Activated CD4-positive, alpha-beta T cell treated with anti-CD3 and anti-CD28 coated beads, Interleukin-2, amount 50 U/mL, for 1 hour (primary cell): ENCODE data around the gene AFMID.

Experiments used
- DNase-seq: peaks from one replicate; pipeline ENCODE4 v3.0.0-alpha.2; 2020

The AFMID gene

DNA sequence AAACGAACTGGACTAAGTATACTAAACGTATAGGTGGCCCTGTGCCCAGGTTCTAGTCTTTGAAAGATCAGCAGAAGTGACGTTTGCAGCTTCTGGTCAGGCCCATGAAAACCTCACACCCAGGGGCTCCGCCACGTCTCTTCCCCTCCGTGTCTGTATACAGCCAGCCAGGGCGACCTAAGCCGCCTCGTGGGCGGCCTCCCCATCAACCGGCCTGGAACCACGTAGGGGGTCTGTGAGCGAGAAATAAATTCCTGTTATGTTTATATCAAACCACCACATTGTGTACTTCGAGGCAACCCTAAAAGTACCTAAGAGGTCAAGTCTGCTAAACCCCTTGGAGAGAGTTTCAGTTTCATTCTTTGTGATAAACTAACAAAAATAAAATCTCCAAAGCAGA is 7.1 kb upstream of the AFMID start:
- DNase-seq, result no peak

DNA sequence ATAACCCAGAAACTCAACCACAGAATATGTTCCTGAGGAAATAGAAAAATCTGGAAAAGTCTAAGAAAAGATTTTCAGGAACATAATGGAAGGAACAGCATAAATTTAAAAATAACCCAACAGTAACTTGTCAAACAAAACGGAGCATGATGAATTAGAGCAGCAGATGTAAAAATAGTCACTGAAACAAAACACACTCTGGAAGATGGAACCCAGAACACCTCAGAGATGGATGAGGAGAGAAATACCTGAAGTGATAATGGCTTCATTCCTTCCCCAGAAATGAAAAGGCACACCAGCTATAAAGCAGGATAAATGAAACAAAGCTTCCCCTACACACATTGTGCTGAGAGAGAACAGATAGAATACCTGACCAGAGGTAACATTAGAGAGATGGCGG is 6.7 kb upstream of the AFMID start:
- no peak for DNase-seq

DNA sequence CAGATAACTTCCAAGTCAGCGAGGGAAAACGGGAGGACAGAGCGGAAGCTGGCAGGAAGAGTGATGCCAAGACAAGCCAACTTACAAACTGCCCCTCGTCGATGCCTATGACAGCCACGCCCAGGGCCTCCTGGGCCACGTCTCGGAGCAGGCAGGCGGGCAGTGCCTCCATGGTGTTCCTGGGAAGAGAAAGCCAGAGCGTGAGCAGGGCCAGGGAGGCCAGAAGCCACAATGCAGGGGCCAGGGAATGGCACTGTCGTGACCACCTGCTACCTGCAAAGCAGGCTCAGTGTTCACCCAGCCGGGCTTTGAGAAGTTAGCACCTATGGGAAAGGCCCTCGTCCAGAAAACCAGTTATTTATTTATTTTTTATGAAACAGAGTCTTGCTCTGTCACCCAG is 4.7 kb upstream of the AFMID start:
- DNase-seq, result no peak

DNA sequence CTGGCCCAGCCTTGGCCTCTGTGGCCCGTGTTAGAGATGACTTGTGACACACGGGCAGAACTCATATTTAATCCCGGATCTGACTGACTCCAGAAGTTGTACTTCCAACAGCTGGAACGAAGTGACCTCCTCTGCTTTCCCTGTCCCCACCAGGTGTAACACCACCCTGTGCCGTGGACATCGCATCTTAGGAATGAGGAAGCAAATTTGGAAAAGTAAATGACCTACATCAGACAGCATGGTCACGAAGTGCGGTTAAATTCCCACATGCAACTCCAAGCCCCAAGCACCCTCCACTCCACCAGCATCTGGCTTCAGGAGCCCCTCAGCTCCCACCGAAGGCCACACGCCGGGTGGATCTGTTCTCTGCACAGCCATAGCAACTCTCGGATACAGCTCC is 3.2 kb upstream of the AFMID start:
- no peak for DNase-seq

DNA sequence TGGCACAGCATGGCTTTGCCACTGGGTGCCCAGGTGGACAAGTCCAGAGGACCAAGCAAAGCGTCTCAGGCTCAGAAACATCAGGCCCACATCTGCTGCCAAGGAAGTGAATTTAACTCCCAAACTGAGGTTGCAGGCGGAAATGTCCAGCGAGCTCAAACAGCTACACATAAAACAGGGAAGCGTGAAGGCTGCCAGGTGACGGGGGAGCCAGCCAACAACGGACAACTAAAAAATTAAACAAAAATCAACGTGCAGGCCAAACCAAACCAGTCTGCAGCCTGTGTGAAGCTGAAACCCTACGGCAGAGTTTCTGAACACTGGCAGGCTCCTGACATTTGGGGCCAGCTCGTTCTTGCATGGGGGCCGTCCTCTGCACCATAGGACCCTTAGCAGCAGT is 2.8 kb upstream of the AFMID start:
- DNase-seq, result no peak

DNA sequence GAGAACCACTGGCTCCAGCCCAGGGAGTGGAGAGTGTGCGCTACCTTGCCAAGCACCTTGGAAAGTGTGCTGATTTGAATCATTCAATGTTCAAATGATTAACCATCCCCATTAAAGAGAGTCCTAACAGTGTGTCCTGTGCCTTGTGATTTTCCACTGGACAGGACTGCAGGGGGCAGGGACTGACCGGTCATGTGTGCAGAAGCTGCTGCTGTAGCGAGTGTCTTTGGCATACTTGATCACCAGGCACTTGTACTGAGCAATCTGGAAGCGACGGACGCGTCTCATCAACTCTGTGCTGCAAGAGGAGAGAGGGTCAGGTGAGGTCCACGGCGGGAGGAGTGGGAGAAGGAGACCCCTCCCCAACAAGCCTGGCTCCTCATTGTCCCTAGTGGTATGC is 2.3 kb upstream of the AFMID start:
- DNase-seq, result no peak

DNA sequence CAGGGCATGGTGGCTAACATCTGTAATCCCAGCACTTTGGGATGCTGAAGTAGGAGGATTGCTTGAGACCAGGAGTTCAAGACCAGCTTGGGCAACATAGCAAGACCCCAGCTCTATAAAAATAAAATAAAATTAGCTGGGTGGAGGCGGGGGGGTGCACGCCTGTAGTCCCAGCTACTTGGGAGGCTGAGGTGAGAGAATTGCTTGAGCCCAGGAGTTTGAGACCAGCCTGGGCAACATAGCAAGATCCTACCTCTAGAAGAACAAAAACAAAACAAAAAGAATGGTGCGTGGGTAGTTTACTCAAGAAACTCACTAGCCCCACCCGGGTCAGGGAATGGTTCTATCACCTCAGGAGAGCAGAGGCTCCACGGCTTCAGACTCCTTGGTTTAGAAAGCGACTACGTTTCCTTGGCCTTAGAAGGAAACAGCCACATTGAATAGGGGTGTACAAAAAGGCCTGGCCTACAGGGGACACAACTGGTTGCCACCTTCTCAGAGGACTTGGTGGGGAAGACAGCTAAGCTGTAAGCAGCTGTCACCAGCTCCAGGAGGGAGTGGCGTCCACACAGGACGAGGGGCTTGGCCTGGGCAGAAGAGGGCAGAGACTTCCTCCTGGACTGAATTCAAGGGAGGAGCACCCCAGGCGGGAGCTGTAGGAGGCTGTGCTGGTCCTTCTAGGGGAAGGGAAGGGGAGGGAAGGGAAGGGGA is 1.0 kb upstream of the AFMID start:
- DNase-seq, result no peak

DNA sequence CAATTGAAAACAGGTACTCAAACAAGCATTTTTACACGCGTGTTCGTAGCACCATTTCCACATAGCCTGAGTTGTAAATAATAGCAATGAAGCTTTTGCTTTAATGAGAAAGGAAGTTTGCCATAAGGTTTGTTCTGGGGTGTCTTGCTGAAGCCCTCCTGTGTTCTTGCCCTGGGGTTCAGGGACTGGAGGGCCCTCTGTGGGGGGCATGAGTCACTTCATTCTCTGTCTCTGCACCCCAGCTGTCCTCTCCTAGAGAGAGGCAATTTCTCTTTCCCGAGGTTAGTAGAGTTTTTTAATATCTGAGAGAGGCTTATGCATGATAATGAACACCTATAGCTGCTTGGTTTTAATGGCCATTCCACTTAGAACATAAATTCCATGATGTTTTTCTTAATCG is 9.6 kb downstream of the AFMID start:
- no peak for DNase-seq

DNA sequence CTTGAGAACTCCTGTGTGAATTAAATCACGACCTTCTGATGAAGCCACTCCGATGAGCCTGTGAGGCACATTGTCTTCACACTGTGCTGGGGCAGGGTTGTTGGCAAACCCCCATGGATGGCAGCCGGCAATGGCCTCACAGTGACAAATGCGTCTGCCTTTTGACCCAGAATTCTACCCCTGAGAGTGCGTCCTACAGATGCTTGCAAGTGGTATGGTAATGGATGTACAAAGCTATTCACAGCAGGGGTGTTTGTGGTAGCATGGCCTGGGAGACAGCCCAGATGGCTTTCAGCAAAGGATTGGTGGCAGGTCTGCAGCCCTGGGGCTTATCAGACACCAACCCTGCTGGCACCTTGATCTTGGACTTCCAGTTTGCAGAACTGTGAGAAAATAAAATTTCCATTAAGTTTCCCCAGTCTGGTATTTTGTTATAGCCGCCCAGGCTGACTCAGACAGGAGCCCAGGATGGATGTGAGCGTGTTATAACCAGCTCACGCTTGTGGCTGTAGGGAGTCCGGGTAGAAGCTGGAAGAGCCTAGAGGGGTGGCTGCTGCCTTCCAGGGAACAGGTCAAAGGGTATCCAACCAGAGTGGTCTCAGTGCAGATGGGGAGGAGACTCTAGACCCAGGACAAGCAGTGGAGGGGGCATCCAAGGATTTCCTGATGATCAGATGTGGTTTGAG is 10.1 kb downstream of the AFMID start:
- DNase-seq, result no peak

DNA sequence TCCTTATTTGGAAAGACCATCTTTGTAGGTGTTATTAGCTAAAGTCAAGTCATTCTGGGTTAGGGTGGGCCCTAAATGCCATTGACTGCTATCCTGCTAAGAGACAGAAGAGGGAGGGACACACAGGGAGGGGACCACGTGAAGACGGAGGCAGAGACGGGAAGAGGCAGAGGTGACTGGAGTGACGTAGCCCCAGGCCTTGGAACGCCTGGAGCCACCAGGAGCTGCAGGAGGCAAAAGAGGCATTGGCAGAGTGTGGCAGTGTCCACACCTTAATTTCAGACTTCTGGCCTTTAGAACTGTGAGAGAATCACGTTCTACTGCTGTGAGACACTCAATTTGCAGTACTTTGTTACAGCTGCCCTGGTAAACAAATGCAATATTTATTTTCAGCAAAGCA is 13.3 kb downstream of the AFMID start:
- DNase-seq, result no peak

DNA sequence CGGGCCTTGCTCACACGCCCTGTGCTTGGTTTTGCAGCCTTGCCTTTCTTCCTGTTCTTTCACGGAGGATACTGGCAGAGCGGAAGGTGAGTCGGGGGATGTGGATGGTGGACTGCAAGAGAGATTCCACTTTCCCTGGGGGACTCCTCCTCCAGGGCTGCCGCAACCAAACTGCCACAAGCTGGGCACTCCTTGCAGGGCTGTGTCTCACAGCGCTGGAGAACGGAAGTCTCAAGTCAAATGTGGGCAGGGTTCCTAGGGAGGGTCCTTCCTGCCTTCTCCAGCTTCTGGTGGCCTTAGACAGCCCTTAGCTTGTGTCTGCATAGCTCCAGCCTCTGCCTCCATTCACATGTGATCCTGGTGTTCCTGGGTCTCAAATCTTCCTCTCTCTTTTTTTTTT is 15.5 kb downstream of the AFMID start:
- no peak for DNase-seq

DNA sequence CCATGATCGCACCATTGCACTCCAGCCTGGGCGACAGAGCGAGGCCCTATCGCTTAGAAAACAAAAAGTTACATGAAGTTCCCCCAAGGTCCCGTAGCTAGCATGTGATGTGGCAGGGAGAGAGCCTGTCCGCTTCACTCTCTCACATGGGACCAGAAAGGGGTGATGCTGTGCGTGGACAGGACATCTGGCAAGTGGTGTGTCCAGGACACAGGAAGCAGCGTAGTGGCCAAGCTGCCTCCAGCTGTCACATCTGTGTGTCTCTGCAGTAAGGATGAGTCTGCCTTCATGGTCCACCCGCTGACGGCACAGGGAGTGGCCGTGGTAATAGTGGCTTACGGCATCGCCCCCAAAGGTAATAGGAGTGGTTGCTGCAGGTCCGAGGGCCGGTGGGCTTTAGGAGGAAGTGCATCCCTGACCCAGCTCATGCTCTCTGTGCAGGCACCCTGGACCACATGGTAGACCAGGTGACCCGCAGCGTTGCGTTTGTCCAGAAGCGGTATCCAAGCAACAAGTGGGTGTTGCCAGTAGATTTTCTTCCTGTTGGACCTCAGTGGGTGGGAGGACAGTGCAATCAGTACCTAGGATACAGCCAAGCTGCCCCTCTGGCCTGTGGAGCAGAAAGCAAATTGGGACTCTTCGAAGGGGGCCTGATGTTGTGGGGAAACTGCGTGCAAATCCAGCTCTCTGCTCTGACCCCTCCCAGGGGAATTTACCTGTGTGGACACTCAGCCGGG is 17.4 kb downstream of the AFMID start:
- no peak for DNase-seq

DNA sequence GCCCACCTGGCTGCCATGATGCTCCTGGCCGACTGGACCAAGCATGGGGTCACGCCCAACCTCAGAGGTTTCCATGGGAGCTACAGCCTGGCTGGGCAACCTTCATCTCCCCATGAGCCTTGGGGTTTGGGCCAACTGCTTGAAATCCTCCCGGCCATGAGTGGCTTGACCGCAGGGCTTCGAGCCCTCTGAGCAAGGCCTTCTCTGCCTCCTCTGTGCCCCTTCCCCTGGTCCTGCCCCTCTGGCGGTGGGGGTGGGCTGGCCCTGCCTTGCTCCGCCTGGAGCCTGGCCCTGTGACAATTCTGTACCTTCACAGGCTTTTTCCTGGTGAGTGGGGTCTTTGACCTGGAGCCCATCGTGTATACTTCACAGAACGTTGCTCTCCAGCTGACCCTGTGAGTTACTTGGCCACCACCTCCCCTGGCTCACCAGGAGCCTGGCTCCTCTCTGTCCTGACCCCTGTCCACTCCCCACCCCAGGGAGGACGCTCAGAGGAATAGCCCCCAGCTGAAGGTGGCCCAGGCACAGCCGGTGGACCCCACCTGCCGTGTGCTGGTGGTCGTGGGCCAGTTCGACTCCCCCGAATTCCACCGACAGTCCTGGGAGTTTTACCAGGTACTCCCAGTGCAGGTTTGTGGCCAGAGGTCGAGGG is 18.1 kb downstream of the AFMID start:
- no peak for DNase-seq

DNA sequence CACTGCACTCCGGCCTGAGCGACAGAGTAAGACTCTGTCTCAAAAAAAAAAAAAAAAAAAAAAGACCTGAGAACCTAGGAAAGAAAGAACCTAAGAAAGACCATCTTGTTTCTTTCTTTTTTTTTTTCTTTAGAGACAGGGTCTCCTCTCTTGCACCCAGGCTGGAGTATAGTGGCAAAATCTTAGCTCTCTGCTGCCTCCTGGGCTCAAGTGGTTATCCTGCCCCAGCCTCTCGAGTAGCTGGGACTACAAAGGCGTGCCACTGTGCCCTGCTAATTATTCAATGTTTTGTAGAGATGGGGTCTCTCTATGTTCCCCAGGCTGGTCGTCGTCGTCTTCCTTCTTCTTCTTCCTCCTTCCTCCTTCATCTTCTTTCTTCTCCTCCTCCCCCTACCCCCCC is 19.1 kb downstream of the AFMID start:
- DNase-seq, result no peak

DNA sequence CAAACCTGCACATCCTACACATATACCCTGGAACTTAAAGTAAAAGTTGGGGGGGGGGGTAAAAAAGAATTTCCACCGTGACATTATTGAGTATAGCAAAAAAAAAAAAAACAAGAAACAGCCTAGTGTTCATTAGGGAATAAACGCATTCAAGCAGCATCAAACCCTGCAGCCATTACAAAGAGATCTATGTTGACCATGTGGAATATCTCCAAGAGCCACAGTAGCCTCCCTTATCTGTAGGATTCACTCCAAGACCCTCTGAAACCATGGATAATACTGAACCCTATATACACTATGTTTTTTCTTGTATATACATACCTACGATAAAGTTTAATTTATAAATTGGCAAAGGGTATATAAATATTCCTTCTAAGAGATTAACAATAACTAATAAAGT is 21.3 kb downstream of the AFMID start:
- DNase-seq, result no peak

DNA sequence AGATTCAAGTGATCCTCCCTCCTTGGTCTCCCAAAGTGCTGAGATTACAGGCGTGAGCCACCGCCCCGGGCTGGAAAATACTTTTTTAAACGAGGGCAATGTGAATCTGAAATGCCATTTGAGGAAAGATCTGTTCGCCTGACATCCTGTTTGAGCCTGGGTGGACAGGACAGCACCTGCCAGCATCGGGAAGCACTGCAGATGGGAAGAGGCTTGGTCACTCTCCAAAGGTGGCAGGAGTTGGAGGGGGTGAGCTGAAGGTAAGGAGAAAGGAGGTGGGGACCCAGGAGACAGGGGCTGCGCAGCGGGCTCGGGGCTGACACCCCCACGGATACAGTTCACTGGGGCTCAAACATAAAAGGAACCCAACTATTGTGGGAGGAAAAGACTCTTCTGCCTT is 22.9 kb downstream of the AFMID start:
- DNase-seq, result no peak

DNA sequence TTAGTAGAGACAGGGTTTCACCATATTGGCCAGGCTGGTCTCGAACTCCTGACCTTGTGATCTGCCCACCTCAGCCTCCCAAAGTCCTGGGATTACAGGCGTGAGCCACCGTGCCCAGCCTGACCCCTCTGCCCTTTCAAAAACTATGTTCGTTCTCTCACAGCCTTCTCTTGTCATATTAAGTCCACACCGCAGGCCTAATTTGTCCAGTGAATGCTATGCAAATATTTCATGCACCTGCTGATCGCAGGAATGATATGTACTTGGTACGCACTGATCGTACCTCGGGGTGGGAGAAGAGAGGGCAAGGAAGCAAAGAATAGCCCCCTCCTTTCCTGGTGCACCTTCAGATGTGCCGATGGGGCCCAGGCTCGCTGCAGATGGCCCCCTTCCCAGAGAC is 23.9 kb downstream of the AFMID start:
- no peak for DNase-seq

DNA sequence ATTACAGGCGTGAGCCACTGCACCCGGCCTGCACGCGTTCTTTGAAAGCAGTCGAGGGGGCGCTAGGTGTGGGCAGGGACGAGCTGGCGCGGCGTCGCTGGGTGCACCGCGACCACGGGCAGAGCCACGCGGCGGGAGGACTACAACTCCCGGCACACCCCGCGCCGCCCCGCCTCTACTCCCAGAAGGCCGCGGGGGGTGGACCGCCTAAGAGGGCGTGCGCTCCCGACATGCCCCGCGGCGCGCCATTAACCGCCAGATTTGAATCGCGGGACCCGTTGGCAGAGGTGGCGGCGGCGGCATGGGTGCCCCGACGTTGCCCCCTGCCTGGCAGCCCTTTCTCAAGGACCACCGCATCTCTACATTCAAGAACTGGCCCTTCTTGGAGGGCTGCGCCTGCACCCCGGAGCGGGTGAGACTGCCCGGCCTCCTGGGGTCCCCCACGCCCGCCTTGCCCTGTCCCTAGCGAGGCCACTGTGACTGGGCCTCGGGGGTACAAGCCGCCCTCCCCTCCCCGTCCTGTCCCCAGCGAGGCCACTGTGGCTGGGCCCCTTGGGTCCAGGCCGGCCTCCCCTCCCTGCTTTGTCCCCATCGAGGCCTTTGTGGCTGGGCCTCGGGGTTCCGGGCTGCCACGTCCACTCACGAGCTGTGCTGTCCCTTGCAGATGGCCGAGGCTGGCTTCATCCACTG is 27.0 kb downstream of the AFMID start, which contains the start of gene BIRC5:
Gene BIRC5, plus strand, starts transcription at position 238 of the 690 bp plus-strand sequence. Its CDS starts 64 bp downstream, at position 302.
- peak; percentile 90 for DNase-seq

DNA sequence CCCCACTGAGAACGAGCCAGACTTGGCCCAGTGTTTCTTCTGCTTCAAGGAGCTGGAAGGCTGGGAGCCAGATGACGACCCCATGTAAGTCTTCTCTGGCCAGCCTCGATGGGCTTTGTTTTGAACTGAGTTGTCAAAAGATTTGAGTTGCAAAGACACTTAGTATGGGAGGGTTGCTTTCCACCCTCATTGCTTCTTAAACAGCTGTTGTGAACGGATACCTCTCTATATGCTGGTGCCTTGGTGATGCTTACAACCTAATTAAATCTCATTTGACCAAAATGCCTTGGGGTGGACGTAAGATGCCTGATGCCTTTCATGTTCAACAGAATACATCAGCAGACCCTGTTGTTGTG is 27.5 kb downstream of the AFMID start:
- DNase-seq, result no peak

DNA sequence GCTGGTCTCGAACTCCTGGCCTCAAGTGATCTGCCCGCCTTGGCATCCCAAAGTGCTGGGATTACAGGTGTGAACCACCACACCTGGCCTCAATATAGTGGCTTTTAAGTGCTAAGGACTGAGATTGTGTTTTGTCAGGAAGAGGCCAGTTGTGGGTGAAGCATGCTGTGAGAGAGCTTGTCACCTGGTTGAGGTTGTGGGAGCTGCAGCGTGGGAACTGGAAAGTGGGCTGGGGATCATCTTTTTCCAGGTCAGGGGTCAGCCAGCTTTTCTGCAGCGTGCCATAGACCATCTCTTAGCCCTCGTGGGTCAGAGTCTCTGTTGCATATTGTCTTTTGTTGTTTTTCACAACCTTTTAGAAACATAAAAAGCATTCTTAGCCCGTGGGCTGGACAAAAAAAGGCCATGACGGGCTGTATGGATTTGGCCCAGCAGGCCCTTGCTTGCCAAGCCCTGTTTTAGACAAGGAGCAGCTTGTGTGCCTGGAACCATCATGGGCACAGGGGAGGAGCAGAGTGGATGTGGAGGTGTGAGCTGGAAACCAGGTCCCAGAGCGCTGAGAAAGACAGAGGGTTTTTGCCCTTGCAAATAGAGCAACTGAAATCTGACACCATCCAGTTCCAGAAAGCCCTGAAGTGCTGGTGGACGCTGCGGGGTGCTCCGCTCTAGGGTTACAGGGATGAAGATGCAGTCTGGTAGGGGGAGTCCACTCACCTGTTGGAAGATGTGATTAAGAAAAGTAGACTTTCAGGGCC is 32.4 kb downstream of the AFMID start:
- DNase-seq, result no peak

DNA sequence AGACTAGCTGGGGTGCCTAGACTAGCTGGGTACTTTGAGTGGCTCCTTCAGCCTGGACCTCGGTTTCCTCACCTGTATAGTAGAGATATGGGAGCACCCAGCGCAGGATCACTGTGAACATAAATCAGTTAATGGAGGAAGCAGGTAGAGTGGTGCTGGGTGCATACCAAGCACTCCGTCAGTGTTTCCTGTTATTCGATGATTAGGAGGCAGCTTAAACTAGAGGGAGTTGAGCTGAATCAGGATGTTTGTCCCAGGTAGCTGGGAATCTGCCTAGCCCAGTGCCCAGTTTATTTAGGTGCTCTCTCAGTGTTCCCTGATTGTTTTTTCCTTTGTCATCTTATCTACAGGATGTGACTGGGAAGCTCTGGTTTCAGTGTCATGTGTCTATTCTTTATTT is 35.9 kb downstream of the AFMID start:
- DNase-seq, result no peak

DNA sequence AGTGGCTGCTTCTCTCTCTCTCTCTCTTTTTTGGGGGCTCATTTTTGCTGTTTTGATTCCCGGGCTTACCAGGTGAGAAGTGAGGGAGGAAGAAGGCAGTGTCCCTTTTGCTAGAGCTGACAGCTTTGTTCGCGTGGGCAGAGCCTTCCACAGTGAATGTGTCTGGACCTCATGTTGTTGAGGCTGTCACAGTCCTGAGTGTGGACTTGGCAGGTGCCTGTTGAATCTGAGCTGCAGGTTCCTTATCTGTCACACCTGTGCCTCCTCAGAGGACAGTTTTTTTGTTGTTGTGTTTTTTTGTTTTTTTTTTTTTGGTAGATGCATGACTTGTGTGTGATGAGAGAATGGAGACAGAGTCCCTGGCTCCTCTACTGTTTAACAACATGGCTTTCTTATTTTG is 36.6 kb downstream of the AFMID start:
- no peak for DNase-seq
